SK-N-SH treated with all-trans-retinoic acid at 6 μM for 48 hours (cell line): ENCODE measurements around the gene SOAT2.

Source experiments
- ARNTL ChIP-seq: fragments of 450-650 bp; formaldehyde crosslinking; IDR thresholded peaks from 2 replicates; pipeline ENCODE4 v1.5.0; 2020; ENCODE audit warnings: low read depth, mild to moderate bottlenecking, moderate library complexity, borderline replicate concordance
- CSDC2 ChIP-seq: fragments of 250-450 bp; sonication (Bioruptor Pico); IDR thresholded peaks from 2 replicates; pipeline ENCODE4 v1.5.0; 2020; ENCODE audit warnings: mild to moderate bottlenecking, moderate library complexity
- ESRRG ChIP-seq: fragments of 250-450 bp; sonication (Bioruptor Pico); IDR thresholded peaks from 2 replicates; pipeline ENCODE4 v1.6.1; 2021; ENCODE audit warnings: mild to moderate bottlenecking
- GLIS3 ChIP-seq: fragments of 250-450 bp; sonication (Bioruptor Pico); IDR thresholded peaks from 2 replicates; pipeline ENCODE4 v1.5.0; 2020; ENCODE audit warnings: mild to moderate bottlenecking, moderate library complexity
- ISL1 ChIP-seq: fragments of 250-450 bp; sonication (Bioruptor Pico); IDR thresholded peaks from 2 replicates; pipeline ENCODE4 v2.1.2; 2022; ENCODE audit warnings: mild to moderate bottlenecking, moderate library complexity
- OSR1 ChIP-seq: fragments of 250-450 bp; sonication (Bioruptor Pico); IDR thresholded peaks from 2 replicates; pipeline ENCODE4 v1.8.0; 2022; ENCODE audit warnings: moderate library complexity, mild to moderate bottlenecking, inconsistent platforms
- PATZ1 ChIP-seq: fragments of 250-450 bp; sonication (Bioruptor Pico); IDR thresholded peaks from 2 replicates; pipeline ENCODE4 v1.8.0; 2020; ENCODE audit warnings: mild to moderate bottlenecking, moderate library complexity, borderline replicate concordance
- POU6F1 ChIP-seq: fragments of 250-450 bp; sonication (Bioruptor Pico); IDR thresholded peaks from 2 replicates; pipeline ENCODE4 v1.8.0; 2021; ENCODE audit warnings: low read depth, mild to moderate bottlenecking, moderate library complexity, borderline replicate concordance
- SNAI2 ChIP-seq: fragments of 250-450 bp; sonication (Bioruptor Pico); IDR thresholded peaks from 2 replicates; pipeline ENCODE4 v1.5.0; 2020; ENCODE audit warnings: mild to moderate bottlenecking, moderate library complexity
- TOX ChIP-seq: fragments of 250-450 bp; sonication (Bioruptor Pico); IDR thresholded peaks from 2 replicates; pipeline ENCODE4 v1.8.0; 2021; ENCODE audit warnings: mild to moderate bottlenecking, moderate library complexity, borderline replicate concordance
- ZNF70 ChIP-seq: fragments of 450-650 bp; formaldehyde crosslinking; IDR thresholded peaks from 2 replicates; pipeline ENCODE4 v1.5.0; 2020; ENCODE audit warnings: mild to moderate bottlenecking, moderate library complexity
- ZNF8 ChIP-seq: fragments of 450-650 bp; formaldehyde crosslinking; IDR thresholded peaks from 2 replicates; pipeline ENCODE4 v1.5.0; 2020; ENCODE audit warnings: mild to moderate bottlenecking, moderate library complexity

GRCh38 chr12:53060064-53060720 is 43.1 kb upstream of the SOAT2 start:
- TF ChIP-seq PATZ1 = no peak
- no peak for TF ChIP-seq OSR1
- TF ChIP-seq ZNF70 (CRISPR knock-in tag) = no peak
- TF ChIP-seq TOX (CRISPR knock-in tag) = no peak
- no peak for TF ChIP-seq GLIS3
- no peak for TF ChIP-seq ISL1 (CRISPR knock-in tag)
- TF ChIP-seq CSDC2 (CRISPR knock-in tag) = no peak
- no peak for TF ChIP-seq ARNTL
- TF ChIP-seq SNAI2 (CRISPR knock-in tag) = no peak
- no peak for TF ChIP-seq ZNF8 (CRISPR knock-in tag)
- TF ChIP-seq ESRRG (CRISPR knock-in tag) = no peak
- TF ChIP-seq POU6F1 (CRISPR knock-in tag) = no peak
